KOPT-K1 (cell line): ENCODE results near the gene DAB2IP.

Source experiments
- H3K27ac ChIP-seq: fragments of 200-600 bp; sonication (generic); 2 replicates; pipeline ENCODE4 v1.5.1; 2016; ENCODE audit warnings: antibody characterized with exemption, mild to moderate bottlenecking, low read depth, low read length; ENCODE audit not compliant: poor library complexity, severe bottlenecking
- H3K36me3 ChIP-seq: fragments of 200-600 bp; sonication (generic); 2 replicates; pipeline ENCODE4 v1.5.1; 2017; ENCODE audit warnings: antibody characterized with exemption, mild to moderate bottlenecking, low read length, moderate library complexity; ENCODE audit not compliant: insufficient read depth
- H3K9me3 ChIP-seq: fragments of 200-600 bp; sonication (generic); 2 replicates; pipeline ENCODE4 v1.5.1; 2017; ENCODE audit warnings: antibody characterized with exemption, low read length, mild to moderate bottlenecking; ENCODE audit not compliant: insufficient read depth, poor library complexity, severe bottlenecking

Gene DAB2IP

DNA sequence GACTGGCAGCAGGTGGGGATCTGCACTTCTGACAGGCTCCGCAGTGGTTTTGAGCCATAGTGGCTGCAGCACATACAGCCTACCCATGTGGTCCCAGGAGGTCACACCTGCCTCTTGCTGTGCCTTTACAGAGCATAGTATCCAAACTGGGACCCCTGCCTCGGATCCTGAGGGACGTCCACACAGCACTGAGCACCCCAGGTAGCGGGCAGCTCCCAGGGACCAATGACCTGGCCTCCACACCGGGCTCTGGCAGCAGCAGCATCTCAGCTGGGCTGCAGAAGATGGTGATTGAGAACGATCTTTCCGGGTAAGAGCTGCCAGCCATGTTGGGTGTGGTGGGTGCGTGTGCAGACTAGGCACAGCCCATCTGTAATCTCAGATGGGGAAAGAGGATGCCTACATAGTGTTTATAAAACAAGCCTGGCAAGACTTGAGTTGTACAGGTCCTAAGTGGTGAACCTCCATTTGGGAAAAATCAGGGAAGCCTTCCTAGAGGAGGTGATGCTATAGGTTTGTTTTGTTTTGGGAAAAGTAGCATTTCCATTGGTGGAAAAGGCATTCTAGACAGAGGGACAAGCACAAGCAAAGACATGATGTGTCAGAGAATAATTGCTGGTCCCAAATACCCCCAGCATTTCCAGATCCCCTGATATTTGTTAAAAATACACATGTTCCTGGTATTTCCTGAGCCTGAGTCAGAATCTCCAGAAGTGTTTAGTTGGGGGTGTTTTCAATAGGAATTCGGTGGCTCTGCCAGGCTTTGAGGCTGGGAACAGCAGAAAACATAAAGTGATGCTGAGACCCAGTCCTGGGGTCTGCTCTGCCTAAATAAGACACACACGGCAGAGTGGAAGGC lies 119.2 kb downstream of the DAB2IP start:
- H3K27ac ChIP-seq = no peak overlapping the region
- H3K36me3 ChIP-seq = no peaks in the 10 kb centered on the region
- H3K9me3 ChIP-seq = no peaks in the 10 kb centered on the region

DNA sequence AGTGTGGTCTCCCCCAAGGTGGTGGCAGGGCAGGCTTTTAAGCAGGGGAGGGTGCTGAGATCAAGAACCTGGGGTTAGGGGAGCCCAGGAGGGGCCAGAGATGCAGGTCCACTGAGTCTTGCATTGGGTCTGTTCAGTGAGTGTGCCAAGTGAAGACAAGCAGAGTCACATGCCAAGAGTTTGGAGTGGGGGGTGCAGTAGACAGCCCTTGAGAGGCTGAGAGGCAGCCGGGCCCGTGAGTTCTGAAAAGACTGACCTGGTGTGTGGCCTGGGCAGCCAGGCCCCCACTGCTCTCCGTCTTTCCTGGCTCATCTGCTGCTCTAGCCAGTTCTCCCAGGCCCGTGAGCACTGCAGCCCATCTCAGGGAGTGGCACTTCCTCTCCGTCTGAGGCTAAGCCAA lies 120.0 kb downstream of the DAB2IP start:
- Histone ChIP-seq H3K36me3 (no peaks in the 10 kb centered on the region), H3K27ac (no peak overlapping the region)

DNA sequence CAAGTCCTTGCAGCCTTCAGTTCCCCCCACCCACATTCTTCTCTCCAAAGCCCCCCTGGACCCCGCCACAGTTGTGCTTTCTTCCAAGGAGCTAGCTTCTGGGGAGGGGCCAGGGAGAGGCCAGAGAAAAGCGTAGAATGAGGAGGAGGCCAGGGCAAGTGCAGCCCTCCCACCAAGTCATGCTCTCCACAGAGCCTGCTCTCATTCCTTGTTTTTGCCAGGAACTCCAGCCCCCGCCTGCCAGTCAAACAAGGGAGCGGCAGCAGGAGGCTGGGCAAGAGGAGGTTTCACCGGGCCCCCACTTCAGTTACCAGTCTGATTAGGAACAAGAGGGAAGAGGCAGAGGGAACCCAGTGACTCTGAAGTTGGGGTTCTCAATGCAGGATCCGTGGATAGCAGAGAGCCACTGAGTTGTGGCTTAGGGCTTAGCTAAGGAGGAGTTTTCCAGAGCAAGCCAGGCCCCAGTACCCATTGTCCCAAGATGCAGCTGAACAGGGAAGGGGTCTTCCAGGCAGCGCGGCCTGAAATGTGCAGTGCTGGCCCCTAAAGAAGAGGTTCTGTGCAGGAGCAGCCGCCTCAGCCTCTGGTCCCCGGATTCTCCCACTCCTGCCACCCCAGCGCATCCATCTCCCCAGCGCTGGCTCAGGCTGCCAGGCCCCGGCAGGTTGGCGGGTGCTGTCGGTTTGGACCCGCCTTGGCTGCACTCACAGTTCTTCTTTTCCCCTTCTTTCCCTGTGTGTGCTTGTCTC lies 120.6 kb downstream of the DAB2IP start:
- Histone ChIP-seq H3K9me3 (no peaks in the 10 kb centered on the region), H3K27ac (no peak overlapping the region), H3K36me3 (no peaks in the 10 kb centered on the region)

More for the DNA sequence above, 120.0 kb downstream of the DAB2IP start:
- H3K9me3 ChIP-seq = no peaks in the 10 kb centered on the region

DNA sequence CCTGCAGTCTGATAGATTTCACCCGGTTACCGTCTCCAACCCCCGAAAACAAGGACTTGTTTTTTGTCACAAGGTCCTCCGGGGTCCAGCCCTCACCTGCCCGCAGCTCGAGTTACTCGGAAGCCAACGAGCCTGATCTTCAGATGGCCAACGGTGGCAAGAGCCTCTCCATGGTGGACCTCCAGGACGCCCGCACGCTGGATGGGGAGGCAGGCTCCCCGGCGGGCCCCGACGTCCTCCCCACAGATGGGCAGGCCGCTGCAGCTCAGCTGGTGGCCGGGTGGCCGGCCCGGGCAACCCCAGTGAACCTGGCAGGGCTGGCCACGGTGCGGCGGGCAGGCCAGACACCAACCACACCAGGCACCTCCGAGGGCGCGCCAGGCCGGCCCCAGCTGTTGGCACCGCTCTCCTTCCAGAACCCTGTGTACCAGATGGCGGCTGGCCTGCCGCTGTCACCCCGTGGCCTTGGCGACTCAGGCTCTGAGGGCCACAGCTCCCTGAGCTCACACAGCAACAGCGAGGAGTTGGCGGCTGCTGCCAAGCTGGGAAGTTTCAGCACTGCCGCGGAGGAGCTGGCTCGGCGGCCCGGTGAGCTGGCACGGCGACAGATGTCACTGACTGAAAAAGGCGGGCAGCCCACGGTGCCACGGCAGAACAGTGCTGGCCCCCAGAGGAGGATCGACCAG lies 121.3 kb downstream of the DAB2IP start:
- Histone ChIP-seq H3K9me3 (no peaks in the 10 kb centered on the region), H3K27ac (no peak overlapping the region), H3K36me3 (no peaks in the 10 kb centered on the region)

DNA sequence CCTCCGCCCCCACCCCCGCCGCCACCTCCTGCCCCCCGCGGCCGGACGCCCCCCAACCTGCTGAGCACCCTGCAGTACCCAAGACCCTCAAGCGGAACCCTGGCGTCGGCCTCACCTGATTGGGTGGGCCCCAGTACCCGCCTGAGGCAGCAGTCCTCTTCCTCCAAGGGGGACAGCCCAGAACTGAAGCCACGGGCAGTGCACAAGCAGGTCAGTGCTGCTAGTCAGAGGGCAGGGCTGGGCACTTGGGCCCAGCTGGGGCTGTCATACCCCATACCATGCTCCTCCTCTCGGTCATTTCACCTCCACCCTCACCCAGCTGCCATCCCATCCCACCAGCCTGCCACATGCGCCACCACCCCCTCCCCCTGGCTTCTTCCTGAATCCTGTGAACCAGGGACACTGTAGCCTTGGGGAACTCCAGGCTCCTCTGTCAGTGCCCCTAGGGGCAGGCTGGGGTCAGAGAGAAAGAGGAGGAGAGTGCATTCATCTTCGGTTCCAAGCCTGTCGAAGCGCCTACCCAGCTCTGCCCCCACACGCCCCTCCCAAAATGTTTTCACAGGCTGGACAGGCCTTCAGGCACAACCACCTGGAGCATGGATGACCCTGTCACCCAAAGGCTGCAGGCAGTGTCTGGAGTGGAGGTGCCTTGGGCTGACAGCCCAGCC lies 122.0 kb downstream of the DAB2IP start:
- H3K9me3 ChIP-seq = no peaks in the 10 kb centered on the region
- H3K36me3 ChIP-seq = no peaks in the 10 kb centered on the region
- no peak overlapping the region for H3K27ac ChIP-seq

DNA sequence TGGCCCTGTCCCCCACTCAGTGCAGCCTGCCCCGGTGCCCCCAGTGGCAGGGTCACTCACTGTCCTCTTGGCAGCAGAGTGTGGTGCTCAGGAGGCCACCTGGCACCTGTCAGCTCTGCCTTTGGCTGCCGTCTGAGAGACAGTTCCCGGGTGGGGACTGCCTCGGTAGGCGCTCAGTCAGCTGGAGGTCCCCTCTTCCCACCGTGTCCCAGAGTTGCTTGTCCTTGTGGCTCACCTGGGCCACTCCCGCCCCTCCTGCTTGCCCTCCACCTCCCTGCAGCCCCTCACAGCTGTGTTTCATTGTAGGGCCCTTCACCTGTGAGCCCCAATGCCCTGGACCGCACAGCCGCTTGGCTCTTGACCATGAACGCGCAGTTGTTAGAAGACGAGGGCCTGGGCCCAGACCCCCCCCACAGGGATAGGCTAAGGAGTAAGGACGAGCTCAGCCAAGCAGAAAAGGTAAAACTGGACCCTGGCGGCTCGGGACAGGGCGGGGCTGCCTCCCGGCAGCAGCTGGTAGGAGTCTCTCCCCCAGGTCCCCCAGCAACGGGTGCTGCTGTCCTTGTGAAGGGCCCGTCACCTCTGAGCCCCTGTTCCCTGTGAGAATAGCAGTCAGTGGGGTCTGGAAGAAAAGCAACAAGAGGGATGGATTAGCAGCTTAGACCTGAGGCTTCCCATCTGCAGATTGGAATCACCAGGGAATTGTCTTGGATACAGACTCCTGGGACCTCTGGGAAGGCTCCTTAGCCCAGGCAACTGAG lies 122.7 kb downstream of the DAB2IP start:
- H3K27ac ChIP-seq = no peak overlapping the region
- no peaks in the 10 kb centered on the region for H3K36me3 ChIP-seq
- H3K9me3 ChIP-seq = no peaks in the 10 kb centered on the region

DNA sequence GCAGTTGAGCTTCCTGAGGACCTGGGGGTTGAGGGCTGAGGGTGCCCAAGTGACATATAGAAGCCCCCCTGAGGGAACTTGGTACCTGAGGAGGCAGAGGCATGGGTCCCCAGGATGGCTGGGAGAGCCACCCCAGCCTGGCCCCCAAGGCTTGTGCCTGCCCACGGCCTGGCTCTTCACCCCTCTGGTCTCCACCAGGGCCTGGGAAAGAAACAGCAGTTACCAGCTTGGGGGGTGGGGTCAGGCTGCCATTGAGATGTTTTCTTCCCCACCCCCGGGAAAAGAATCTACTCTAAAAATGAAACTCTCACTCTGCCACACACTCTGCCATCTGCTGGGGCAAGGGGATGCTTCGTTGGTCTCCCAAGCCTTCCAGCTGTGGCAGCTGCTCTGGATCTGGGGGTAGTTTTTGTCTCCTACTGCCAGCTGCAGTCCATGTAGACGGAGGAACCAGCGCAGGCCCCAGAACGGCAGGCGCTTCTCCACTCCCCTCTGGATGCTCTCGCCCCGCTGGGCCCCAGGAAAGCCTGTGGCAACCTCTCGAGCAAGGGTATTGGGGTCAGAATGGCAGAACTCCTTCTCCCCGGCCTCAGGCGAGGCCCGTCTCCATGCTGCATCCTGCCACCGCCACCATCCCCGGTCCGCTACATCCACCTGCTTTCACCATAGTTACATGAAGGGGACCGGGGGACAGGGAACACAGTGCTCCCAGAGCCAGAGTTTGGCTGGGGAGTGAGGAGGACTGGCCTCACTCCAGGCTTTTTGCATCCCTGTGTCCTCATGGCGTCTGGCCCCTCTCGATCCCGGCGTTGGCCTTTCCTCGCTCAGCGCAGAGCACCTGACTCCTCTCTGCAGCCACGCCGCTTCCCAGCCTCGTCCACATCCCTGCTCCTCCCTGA lies 123.5 kb downstream of the DAB2IP start:
- no peaks in the 10 kb centered on the region for H3K36me3 ChIP-seq
- H3K9me3 ChIP-seq = no peaks in the 10 kb centered on the region
- no peak overlapping the region for H3K27ac ChIP-seq

DNA sequence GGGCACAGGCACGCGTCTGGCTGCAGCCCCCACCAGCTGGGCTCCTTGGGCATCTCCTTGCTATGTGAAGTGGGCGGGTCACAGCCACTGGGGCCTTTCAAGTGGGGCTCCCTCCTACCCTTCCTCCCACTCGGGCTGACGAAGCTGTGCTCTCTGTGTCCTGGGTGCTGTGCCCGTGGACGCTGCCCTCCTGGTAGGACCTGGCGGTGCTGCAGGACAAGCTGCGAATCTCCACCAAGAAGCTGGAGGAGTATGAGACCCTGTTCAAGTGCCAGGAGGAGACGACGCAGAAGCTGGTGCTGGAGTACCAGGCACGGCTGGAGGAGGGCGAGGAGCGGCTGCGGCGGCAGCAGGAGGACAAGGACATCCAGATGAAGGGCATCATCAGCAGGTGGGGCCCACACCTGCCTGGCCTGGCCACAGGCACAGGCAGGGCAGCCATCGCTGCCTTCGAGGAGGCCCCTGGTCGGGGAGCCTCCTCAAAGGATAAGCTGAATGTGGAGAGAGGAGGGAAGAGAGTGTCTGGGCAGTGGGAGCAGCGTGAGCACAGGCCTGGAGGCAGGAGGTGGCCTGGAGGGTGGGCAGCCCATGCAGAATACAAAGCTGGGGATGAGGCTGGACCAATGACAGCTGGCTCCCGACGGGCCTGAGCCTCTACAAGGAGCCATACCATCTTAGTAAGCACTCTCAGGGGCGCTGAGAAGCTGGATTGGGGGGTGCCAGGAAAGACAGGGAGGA lies 124.7 kb downstream of the DAB2IP start:
- Histone ChIP-seq H3K9me3 (no peaks in the 10 kb centered on the region), H3K27ac (no peak overlapping the region), H3K36me3 (no peaks in the 10 kb centered on the region)

DNA sequence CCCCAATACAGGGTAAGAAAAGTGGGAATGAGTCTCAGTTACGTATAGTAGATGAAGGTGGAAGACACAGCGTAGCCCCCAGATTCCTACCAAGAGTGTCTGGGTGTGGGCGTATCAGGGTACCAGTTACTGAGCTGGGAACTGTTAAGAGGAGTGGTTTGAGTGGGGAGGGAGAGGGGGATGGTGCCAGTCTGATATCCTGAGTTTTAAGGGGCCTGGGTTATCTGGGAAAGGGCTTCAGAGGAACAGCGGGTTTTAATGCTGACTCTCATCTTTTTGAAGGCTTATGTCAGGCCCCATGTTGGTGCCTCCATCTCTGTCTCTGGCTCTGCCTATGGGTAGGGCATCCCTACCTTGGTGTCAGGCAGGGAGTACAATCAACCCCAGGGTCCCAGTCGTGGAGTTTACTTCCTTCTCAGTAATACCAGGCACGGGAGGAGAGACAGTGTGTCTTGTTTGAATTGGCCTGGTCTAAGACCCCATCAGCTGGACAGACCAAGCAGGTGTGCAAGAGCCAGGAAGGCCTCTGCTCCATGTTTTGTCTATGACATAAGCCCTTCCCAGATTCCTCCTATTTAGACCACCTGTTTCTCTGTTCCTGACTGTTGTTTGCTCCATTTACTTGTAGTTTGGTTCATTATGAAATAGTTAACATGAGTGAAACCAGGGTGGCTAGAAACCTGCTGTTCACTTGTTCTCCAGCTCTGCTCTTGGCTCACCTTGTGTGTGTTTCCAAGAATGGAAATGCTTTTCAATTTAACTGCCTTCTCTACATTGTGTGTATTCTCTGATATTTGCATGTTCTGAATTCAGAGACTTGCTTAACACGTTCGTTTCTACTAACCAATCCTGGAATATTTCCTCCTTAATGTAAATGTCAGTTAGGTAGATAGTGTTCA lies 125.6 kb downstream of the DAB2IP start:
- Histone ChIP-seq H3K36me3 (no peaks in the 10 kb centered on the region), H3K27ac (no peak overlapping the region), H3K9me3 (no peaks in the 10 kb centered on the region)

DNA sequence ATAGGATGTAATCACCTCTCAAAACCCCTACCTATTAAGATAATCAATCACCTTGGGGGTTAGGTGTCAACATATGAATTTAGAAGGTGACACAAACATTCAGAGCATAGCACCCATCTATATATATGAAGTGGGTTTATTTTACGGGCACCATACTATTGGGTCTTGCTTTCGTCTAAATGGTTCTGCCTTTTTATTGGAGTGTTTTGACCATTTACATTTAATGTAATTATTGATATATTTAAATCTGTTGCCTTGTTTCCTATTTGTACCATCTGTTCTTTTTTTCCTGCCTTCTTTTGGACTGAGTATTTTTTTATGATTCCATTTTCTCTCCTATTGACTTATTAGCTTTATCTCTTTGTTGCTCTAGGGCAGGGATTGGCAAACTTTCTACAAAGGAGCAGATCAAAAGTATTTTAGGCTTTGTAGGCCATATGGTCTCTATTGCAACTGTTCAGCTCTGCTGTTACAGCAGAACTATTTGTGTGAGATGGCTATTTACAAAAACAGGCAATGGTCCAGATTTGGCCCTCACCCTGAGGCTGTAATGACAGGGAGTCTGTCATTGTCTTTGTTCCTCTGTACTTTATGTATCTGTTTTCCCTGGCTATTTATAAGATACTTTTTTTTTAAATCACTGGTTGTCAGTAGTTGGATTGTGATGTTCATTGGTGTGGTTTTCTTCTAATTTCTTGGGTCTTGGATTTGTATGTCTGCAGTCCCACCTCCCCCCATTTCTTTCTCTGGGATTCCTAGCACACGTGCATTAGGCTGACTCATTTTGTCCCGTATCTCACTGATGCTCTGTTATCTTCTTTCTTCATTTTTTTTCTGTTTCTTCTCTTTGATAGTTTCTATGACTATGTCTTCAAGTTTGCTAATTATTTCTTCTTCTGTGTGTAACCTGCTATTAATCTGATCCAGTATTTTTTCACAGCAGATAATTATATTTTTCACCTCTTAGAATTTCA lies 127.1 kb downstream of the DAB2IP start:
- no peaks in the 10 kb centered on the region for H3K36me3 ChIP-seq
- no peaks in the 10 kb centered on the region for H3K9me3 ChIP-seq
- H3K27ac ChIP-seq = no peak overlapping the region

DNA sequence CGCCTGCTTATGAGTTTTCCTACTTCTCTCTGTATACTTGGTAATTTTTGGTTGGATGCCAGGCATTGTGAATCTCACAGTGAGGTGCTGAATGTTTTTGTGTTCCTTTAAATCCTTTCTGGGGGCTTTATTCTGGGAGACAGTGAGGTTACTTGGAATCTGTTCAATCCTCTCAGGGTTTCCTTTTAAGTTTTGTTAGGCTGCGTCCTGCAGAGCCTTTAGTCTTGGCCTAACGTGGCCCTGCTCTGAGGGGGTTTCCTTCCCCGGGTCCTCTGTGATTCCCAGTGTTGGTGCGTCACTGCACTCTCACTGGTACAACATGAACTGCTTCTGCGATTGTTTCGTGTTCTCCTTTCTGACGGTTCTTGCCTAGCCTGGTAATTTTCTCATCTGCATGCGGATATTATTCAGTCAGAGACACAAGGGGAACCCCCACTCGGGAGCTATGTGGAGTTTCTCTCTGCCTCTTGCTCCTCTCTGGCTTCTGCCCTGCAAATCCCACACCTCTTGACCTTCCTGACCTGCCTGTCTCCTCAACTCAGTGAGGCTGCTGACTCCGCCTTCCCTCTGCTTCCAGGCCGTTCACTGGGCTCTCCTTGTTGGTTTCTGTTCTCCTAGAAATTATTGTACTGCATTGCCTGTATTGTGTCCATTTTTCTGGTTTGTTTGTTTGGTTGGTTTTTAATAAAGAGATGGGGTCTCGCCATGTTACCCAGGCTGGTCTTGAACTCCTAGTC lies 128.1 kb downstream of the DAB2IP start:
- no peaks in the 10 kb centered on the region for H3K9me3 ChIP-seq
- H3K36me3 ChIP-seq = no peaks in the 10 kb centered on the region
- H3K27ac ChIP-seq = no peak overlapping the region
